SW480 (cell line): ENCODE results near the gene STIM1.
"Not testable (repeated sequence)": the region's sequence is repeated elsewhere in the genome, so short reads cannot be mapped to it uniquely, and the experiment has no call there.

Experiments used
- DNase-seq: peaks from one replicate; pipeline ENCODE4 v3.0.0-alpha.2; 2016; ENCODE audit warnings: low spot score

STIM1 gene

DNA sequence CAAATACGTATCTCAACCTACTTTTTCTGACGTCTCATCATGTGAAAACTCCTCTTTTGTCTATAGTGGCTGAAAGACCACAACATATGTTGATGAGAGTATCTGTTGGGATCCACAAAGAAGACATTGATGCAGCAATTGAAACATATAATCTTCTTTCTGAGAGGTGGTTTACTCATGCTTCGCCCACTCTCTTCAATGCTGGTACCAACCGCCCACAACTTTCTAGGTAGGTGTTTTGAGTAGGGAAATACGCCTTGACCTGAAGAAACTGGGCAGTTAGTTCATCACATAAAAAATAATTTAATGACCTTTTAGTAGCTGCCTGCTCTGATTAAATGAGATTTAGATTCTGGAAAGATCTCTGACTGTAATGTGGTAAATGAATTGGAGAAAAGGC lies 256.4 kb downstream of the STIM1 start:
- DNase-seq = no peak

DNA sequence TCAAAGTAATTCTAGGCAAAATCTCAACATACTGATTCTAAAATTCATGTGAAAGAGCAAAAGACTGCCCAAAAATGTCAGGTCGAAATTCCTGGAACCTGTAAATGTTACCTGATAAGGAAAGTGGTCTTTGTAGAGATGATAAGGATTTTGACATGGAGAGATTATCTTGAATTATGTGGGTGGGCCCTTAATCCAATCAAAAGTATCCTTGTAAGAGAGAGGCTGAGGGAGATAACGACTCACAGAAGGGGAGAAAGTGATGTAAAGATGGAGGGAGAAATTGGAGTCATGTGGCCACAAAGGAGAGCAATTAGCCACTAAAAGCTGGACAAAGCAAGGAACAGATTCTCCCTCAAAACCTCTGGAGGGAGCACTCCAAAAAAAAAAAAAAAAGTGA lies 259.7 kb downstream of the STIM1 start:
- DNase-seq = no peak

DNA sequence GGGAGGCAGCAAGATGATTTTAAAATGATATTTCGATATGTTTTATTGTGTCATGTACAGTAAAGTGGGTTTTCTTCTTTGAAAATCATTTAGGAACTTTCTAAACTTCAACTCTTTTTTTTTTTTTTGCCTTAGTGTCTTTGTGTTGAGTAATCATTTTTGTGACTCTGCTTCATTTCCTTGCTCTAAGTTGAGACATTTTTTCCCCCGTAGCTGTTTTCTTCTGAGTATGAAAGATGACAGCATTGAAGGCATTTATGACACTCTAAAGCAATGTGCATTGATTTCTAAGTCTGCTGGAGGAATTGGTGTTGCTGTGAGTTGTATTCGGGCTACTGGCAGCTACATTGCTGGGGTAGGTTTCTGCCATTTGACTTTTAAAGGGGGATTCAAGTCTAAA lies 262.6 kb downstream of the STIM1 start:
- no peak for DNase-seq

- no peak for DNase-seq
These were observed 267.8 kb downstream of the STIM1 start for GRCh38 chr11:4123218-4123617.

DNA sequence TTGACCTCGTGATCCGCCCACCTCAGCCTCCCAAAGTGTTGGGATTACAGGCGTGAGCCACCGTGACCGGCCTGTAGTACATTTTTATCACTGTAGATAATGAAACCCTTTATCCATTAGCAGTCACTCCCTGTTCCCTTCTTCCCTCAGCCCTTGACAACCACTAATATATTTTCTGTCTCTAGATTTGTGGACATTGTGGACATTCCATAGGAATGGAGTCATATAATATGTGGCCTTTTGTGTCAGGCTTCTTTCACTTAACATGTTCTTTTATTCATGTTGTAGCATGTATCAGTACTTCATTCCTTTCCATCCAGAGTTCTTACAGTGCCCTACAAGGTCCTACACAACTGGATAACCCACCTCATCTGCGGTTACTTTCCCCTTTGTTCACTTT lies 269.7 kb downstream of the STIM1 start:
- peak; percentile 16 for DNase-seq

DNA sequence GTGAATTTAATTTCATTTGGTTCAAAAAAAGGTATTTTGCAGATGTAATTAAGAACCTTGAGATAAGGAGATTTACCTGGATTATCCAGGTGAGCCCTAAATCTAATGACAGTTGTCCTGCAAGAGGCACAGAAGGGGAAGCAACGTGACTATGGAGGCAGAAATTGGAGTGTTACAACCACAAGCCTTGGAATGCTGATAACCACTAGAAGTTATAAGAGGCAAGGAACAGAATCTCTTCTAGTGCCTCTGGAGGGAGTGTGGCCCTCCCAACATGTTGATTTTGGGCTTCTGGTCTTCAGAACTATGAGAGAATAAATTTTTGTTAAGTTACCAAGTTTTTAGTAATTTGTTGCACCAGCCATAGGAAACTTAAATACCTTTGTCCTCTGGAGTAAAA lies 271.9 kb downstream of the STIM1 start:
- no peak for DNase-seq

- DNase-seq = not testable (repeated sequence)
These were observed 274.8 kb downstream of the STIM1 start for GRCh38 chr11:4130219-4130618.

- DNase-seq = peak; percentile 76
These were observed 279.3 kb downstream of the STIM1 start for GRCh38 chr11:4134806-4135205.

- no peak for DNase-seq
These were observed 283.0 kb downstream of the STIM1 start for GRCh38 chr11:4138497-4138896.

- DNase-seq = no peak
These were observed 284.7 kb downstream of the STIM1 start for GRCh38 chr11:4140067-4140636.
